NB4 (cell line): Measurements from ENCODE around the gene EN2.

Experiments used
- DNase-seq: peaks from one replicate; pipeline ENCODE4 v3.0.0; 2010; ENCODE audit warnings: low read depth
- H3K4me3 ChIP-seq: one replicate; pipeline ENCODE4 v1.5.1; 2011; ENCODE audit warnings: mild to moderate bottlenecking, low read depth, low read length, moderate library complexity
- MYC ChIP-seq: IDR thresholded peaks from 2 replicates; pipeline ENCODE4 v1.6.1; 2011; ENCODE audit warnings: low read depth, low read length
- POLR2A ChIP-seq: IDR thresholded peaks from 2 replicates; pipeline ENCODE4 v1.6.1; 2011; ENCODE audit warnings: mild to moderate bottlenecking; ENCODE audit not compliant: insufficient read length; ENCODE audit errors: extremely low read depth
- TF ChIP-seq, protein P1 (sequence below): IDR thresholded peaks from 2 replicates; pipeline ENCODE4 v1.6.1; 2011; ENCODE audit warnings: low read depth, low read length
- TF ChIP-seq, protein P2 (sequence below): IDR thresholded peaks from one replicate; pipeline ENCODE4 v1.5.1; 2012; ENCODE audit warnings: low read depth, low read length

EN2 gene

DNA sequence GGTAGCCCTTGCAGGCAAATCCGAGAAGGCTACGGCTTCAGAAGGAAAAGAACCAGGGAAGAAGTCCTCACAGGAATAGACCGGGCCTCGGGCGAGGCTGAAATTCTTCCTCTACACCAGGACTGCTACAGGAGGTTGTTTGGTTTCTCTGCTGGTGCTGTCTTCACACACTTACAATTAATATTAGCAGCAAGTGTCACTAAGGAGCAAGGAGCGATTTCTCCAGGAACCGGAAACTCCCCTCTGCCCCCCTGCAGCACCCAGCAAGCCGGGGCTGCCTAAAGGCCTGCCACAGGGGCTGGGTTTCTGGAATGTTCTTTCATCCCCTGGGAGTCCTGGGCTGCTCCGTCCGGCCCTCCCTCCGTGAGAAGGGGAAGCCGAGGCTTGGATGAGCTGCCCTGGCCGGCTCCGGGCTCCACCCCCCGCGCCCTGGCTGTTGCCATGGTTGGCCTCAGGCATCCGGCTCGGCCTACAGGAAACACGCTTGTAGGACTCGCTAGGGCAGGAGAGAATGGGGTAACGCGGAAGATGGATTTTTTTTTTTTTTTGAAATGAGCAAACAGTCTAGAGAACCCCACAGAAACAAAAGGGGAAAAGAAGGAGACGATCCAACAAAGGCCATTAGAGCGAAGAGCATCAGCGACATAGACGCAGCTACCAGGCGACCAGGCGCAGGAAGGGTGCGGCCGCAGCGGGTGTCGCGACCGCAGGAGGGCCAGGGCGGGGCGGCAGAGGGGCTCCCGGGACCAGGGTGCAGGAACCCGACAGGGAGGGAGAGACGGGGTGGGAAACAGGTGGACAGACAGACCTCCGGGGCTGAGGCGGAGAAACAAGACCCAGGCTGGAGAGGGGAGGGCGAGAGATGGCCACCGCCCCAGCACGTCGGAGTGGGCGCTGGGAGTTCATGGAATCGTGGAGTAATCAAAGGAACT is 33.0 kb downstream of the EN2 start:
- TF ChIP-seq POLR2A = no peak
- TF ChIP-seq, protein P1, sequence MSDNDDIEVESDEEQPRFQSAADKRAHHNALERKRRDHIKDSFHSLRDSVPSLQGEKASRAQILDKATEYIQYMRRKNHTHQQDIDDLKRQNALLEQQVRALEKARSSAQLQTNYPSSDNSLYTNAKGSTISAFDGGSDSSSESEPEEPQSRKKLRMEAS = no peak
- TF ChIP-seq MYC = no peak
- TF ChIP-seq, protein P2, sequence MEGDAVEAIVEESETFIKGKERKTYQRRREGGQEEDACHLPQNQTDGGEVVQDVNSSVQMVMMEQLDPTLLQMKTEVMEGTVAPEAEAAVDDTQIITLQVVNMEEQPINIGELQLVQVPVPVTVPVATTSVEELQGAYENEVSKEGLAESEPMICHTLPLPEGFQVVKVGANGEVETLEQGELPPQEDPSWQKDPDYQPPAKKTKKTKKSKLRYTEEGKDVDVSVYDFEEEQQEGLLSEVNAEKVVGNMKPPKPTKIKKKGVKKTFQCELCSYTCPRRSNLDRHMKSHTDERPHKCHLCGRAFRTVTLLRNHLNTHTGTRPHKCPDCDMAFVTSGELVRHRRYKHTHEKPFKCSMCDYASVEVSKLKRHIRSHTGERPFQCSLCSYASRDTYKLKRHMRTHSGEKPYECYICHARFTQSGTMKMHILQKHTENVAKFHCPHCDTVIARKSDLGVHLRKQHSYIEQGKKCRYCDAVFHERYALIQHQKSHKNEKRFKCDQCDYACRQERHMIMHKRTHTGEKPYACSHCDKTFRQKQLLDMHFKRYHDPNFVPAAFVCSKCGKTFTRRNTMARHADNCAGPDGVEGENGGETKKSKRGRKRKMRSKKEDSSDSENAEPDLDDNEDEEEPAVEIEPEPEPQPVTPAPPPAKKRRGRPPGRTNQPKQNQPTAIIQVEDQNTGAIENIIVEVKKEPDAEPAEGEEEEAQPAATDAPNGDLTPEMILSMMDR = no peak
- DNase-seq = no peak
- H3K4me3 ChIP-seq = no peak overlapping the region

DNA sequence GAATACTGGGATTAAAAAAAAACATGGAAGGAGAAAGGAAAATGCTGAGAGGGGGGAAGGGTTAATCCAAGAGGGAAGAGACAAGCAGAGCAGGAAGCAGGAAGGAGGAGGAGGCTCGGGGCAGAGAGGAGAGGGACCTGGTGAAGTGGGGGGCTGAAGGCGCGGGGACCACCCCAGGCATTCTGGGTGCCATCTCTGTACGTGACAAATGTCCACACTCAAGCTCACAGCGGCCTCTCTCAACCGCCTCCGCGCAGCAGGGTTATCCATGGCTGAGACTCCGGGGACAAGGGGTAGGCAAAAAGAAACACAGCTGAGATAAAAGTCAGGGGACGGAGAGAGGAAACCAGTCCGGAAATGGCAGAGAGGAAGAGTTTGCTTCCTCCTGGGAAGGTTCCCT is 33.9 kb downstream of the EN2 start:
- no peak for DNase-seq
- no peak overlapping the region for H3K4me3 ChIP-seq
- TF ChIP-seq, protein P2 = no peak
- TF ChIP-seq POLR2A (no peak), MYC (no peak)
- TF ChIP-seq, protein P1 = no peak

DNA sequence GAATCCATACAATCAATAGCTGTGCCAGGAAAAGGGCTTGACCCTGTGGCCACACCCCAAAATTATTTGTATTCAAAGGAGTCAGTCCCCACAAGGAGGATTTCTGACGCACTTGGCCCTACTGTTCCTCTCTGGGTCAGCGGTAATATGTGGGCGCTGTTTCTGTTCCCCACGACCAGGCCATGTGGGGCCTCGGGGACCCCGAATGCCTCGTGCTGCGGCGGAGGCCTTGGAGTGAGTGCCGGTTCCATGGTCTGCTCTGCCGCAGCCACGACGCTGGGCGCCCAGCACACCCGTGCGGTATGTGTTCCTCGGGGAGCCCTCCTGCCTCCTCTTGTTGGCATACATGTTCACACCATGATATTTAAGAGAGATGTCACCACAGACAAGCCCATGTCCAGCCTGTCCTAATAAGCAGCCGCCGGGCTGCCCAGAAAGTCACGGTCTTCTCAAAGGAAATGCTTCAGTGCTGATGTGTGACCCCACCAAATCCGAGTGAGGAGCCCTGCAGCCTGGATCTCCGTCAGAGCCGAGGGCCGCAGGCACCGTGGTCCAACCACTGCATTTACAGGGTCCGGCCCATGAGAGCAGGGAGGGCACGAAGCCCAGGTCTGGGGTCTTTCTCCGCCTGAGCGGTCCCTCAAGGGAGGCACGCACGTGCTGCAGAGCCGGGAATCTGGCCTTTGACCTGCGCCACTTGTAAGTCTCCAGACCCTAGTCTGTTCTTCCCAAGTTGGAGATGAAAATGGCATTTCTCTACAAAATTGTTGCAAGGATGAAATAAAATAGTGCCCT is 36.0 kb downstream of the EN2 start:
- TF ChIP-seq, protein P1 = no peak
- TF ChIP-seq MYC = no peak
- TF ChIP-seq, protein P2 = no peak
- no peak for TF ChIP-seq POLR2A
- H3K4me3 ChIP-seq = no peak overlapping the region
- no peak for DNase-seq

DNA sequence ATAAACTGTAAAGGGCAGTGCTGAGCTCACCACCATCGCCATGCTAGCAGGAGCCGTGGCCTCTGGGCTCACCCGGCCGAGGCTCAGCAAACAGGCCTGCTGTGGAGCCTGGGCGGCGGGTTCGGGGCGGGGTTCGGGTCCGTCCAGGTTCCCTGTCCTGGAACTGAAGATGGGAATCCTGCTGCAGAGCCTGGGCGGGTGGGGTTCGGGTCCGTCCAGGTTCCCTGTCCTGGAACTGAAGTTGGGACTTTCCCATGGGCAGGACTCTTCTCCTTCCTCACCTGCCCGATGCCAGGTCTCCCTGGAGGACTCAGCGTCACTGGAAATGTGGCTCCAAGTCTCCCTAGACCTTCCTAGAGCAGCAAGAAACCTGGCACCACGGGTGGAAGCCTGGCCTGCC is 36.6 kb downstream of the EN2 start:
- TF ChIP-seq POLR2A (no peak), MYC (no peak)
- TF ChIP-seq, protein P2 = no peak
- TF ChIP-seq, protein P1 = no peak
- DNase-seq = no peak
- no peak overlapping the region for H3K4me3 ChIP-seq

DNA sequence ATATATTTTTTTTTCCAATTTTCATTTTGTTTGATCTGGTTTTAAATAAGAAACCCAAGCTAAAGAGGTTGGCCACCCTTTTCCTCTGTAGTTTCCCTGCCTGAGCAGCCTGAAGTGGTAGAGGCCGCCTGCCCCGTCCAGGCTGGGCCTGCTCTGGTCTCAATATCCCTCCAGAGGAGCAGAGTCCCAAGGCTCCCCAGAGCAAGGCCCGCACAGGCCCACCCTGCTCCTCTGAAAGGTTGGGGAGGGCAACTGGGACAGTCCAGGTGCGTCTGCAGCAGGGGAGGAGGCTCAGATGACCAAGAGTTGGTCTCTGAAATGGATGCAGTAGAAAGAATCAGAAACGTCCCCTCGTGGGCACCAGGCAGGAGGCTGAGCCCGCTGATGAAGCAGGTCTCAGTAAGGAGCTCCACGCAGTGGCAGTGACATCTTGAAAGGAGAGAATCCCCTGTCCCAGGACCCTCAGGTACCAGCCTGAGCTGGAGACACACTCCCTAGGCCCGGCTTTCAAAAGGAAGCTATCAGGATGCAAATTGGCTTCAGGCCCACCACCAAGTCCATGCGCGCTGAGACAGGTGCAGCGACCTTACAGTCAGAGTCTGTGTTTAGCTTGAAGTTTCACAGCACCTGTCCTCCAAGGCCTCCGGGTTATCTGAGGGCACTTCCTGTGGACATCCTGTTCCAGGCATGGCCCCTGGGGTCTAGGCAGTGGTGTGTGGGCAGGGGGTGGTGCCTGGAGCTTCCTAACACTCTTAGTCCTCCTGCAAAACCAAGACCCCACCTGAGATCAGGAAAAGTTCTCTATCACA is 37.7 kb downstream of the EN2 start:
- H3K4me3 ChIP-seq = no peak overlapping the region
- no peak for TF ChIP-seq MYC
- no peak for TF ChIP-seq POLR2A
- TF ChIP-seq, protein P1 = no peak
- TF ChIP-seq, protein P2 = no peak
- DNase-seq = no peak
